Esophagus muscularis mucosa (tissue), 4 donors: Measurements from ENCODE around the gene KIAA0040.

Source experiments
- CTCF ChIP-seq, 3 experiments: fragments of 200-600 bp in 2 of 3; fragments of 450-650 bp in 1 of 3; sonication (generic) in 2 of 3; IDR thresholded peaks; one replicate each; pipeline ENCODE4 v1.5.1; 2017 to 2019; ENCODE audit warnings: antibody characterized with exemption in 3 of 3, mild to moderate bottlenecking in 2 of 3, moderate library complexity in 1 of 3
- EP300 ChIP-seq: sonication (generic); formaldehyde crosslinking; IDR thresholded peaks from one replicate; pipeline ENCODE4 v1.6.1; 2017; ENCODE audit warnings: antibody characterized with exemption
- POLR2A ChIP-seq: fragments of 450-650 bp; IDR thresholded peaks from one replicate; pipeline ENCODE4 v1.6.1; 2017; ENCODE audit warnings: antibody characterized with exemption, moderate library complexity, mild to moderate bottlenecking, low read depth
- POLR2AphosphoS5 ChIP-seq, 2 donors: sonication (generic); formaldehyde crosslinking; IDR thresholded peaks; one replicate each; pipeline ENCODE4 v1.6.1; 2017; ENCODE audit warnings: antibody characterized with exemption in 2 of 2

GRCh38 chr1:175174309-175175102, 18.1 kb downstream of the KIAA0040 start:
- TF ChIP-seq CTCF (IDR thresholded peaks at IDR 0.05) (no peak), EP300 (no peak), POLR2A (no peak), POLR2AphosphoS5 (IDR thresholded peaks at IDR 0.05) (no peak)
